Measurements from ENCODE around the gene NGB. TPM values are rescaled to one million over a fixed set of nuclear protein-coding genes. Genes with fewer than 3 reads are reported as not detected.

The NGB gene
- total and polyA plus RNA-seq, 2 of the 8 experiments (the other 6 are each of a cell fraction or from before 2014, with no cell fraction given): 0.30 to 0.60 TPM

GRCh38 chr14:77272261-77272660, 1.3 kb upstream of the NGB start (continued):
- TF ChIP-seq CTCF (IDR thresholded peaks at IDR 0.05; ENCODE audit: control extremely low read depth in 1 of 3, insufficient read depth in 1 of 3, low read depth in 1 of 3, low read length in 3 of 3) (no peak), JUND (IDR thresholded peaks at IDR 0.05; ENCODE audit: low read length) (no peak)

Measured in H1 (cell line).